ENCODE measurements around the gene MX1.

MX1 gene

DNA sequence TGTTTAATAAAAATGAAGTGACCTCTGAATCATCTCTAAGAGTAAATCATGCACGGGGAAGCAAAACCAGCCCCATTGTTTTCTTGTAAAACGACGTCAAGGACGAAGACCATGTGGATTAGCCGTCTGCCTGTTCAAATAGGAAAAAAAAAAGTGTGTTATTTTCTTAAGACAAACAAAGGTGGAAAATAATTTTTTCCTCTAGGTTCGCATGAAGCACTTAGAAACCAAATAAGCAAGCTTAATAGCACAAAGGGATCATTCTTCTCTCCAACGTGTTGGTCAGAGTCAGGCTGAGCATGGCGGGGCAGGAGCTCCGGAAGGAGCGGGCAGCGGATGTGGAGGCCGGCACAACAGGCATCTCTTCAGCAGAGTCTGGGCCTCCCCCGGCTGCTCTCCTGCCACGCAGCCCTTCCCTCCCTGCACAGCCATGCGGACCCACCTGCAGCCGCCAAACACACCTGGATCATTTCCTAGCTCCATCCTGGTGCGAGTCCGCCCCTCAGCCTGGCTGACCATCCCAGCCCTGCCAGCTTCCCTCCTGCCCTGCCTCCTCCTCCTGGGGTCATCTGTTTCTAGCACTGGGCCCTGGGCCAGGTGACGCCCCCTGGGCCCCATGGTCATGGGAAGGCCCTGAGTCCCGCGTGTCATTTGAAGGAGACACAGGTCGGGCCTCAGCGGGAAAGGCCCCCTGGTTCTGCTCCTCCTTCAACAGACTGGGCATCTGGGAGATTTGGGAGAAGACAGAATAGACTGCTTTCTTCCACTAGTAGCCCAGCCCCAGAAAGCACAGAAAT is 40.2 kb downstream of the MX1 start:
- DNase-seq, result no peak

DNA sequence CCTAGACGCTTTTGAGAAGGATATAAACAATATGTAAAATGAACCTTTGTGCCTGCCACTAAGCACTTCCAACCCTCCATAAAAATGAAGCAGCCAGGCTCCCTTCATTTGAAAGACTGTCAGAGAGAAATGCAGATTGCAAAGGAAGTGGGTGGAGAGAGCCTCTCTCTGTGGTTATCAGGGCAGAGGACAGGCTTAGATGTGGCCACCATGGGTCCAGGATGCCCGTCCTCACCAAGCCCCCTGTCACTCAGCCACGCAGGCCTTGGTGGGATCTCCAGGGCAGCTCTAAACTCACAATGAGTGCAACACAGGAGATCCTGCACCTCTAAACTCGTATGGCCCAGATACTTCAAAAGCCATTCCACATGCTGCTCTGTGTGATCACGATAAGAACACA is 44.0 kb downstream of the MX1 start:
- no peak for DNase-seq

DNA sequence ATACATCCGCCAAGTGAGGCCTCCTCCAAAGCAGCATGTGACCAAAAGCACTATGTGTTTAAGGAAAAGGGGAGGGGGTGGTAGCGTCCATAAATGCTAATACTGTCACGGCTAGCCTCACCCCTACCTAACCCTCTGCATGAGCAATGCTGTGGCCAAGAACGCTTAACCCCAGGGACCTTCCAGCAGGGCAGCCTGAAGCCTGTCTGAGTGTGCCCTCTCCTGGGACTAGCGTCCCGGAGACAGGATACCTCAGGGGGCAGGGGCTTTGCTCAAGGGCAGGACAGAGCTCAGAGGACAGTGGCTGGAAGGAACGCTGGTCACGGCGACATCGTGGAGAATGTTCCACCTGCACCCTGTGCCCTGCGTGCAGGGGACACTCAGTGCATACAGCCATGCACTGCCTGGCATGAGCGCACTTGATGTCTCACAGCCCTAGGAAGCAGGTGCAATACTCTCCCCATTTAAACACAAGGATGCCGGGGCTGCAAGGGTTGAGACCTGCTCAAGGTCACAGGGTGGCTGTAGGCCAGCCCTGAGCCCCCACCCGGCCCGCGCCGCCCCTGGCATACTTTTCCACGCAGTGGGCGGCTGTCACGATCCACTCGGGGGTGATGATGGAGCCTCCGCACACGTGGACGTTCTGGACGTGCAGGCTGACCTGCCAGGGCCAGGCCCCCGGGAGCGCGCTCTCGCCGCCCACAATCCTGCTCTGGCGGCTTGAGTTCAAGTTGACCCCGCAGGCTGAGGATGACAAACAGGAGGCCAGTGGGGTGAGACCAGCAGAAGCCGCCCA is 46.9 kb downstream of the MX1 start:
- DNase-seq, result no peak

DNA sequence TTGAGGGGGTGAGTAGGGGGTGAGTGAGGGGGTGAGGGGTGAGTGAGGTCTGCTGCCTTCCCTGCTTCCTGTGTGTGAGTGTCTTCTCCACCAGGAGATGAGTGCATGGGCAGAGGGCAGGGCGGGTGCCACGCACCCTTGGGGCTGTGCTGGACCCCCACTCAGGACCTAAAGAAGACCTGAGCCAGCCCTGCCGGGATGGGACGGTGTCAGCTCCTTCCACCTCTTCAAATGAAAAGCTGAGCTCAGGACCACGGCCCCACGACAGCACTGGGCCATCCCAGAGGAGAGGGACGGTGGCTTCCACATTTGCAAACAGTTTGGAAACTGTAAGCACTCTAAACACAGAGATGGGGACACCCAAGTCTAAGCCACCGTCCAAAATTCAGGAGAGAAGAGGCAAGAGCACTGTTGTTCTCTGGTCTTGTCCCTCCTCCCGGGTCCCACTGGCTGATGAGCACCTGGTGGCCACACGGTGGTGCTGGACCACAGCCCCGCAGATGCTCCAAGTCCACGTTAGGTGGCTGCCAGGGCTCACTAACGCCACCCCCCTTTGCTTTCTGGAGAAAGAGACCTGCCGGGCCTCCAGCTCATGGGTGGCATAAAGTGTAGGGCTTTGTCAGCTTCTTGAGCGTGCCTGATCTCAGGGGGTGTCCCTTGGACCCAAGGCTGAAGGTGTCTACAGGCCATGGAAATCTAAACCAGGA is 49.8 kb downstream of the MX1 start:
- DNase-seq, result no peak

DNA sequence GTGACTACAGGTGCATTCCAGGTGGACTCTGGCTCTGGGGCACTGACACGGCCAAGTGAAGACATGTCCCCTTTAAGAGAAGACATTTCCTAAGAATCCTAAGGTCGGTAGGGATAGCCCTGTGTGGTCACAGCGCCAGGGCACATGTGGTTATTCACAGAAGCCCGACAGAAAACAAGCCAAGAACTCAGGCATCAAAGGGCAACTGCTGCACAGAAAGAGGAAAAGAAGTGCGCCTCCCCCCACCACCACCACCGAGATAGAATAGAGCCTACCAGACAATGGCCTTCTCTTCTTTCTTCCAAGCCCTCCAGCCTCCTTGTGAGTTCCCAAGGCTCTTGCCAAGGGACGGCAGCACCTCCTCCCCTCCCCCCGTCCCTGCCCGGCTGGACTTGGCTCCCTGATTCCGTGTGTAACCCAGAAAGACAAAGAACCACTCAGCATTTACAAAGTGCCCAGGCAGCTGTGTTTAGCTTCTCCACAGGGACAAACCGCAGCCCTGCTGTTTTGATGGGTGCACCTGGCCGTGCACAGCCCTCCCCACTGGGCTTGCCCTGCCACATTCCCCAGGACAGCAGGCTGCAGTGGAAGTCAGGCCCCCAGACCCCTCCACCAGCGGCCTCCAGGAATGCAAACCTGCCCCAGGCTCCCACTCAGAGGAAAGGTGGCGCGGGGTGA is 51.7 kb downstream of the MX1 start:
- DNase-seq, result no peak

DNA sequence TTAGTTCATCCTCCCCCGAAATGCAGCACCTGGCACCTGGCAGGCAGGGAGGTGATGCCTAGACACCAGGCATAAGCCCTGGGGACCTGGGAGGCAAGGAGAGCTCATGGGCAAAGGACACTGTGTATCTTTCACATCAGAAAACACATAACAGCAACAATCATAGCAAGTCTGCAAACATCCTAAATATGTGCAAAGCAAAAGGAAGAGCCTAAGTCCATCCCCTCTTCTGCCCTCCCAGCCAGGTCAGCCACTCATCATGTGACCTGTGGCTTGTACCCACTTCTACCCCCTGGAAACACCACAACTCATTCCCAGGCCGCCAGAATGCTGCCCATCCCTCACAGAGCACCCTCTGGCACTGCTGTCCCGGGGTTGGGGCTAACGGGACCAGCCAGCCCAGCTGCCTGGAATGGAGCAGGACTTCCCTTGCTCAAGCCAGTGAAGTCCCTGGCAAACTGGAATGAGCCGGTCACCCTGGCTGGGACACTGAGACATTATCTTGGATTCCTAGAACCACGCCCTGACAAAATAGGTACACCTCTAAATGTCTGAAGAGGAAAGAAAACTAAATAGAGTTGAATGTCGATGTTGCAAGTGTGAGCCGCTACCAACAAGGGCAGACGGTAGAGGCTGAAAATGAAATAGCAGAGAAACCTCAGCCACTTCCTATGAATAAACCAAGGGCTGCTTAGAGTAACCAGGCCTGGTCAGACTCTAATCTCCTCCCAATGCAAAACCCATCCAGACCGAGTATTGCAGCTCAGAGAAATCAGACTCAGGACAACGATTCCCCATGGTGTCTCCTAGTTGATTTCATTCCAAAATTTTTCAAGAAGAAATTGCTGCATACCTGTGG is 52.5 kb downstream of the MX1 start:
- DNase-seq, result no peak

DNA sequence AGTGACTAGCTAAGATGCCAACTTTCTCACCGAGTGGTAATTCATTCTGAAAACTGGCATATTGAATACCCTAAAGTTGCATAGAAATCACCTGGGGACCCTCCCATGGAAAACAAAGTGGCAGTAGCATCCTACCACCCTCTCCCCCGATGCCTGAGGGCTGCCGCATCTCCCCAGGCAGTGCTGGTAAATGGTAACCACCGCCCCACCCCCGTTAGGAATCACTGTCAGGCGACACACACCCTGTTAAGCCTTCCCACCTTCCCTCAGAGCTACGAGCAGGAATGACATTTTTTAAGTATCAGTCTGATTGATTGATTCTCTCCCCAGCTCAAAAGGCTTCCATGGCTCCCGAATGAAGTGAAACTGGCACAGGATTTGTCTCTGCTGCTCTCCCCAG is 53.6 kb downstream of the MX1 start:
- DNase-seq, result no peak

DNA sequence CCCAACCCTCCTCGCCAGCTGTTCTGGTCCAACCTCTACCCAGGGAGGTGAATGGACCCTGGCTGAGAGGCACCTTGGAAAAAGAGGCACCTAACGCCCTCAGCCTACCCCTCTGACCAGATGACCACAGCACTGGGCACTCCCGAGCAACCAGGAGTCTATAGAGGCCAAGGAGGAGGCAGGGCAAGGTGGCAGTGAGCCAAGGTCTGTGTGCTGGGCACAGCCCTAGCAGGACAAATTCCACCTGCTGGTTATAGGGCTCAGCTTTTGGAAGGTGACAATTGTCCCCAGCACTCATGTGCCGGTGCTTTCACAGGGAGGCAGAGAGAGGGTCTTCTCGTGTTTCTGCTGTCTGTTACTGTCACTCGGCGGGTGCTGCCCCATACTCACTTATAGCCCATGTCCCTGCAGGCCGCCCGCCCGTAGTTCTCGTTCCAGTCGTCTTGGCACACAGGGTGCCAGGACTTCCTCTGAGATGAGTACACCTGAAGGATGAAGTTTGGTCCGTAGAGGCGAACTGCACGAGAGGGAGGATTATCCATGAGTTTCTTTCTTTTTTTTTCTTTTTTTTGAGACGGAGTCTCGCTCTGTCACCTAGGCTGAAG is 54.1 kb downstream of the MX1 start:
- DNase-seq, result no peak

DNA sequence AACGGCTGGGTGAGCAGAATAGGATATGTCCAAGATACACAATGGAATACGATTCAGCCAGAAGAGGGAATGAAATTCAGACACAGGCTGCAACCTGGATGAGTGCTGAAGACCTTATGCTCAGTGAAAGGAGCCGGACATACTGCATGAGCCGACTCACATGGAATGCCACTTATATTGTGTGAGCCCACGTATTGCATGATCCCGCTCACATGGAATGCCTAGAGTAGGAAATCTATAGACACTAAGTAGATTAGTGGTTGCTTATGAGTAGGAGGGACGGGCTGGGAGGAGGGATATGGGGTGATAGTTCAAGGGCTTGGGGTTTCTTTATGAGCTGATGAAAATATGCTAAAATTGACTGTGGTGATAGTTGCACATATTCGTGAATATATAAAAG is 55.2 kb downstream of the MX1 start:
- DNase-seq, result no peak

DNA sequence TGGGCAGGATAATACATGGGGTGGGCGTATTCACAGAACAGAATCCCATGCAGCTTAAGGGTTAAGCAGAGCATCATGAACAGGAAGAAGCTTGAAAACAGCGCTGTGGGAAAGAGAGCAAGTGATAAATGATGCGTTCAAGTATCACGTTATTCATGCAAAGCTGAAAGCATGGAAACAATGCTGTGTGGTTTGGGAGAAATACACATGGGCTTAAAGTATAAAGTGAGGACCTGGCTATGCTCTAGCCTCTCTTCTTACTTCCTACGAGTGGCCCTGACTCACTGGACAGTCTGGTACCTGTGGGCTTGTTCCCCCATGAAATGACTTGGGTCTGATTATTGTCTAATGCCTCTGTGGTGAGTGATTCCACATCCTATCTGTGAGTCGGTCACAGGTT is 56.3 kb downstream of the MX1 start:
- no peak for DNase-seq

DNA sequence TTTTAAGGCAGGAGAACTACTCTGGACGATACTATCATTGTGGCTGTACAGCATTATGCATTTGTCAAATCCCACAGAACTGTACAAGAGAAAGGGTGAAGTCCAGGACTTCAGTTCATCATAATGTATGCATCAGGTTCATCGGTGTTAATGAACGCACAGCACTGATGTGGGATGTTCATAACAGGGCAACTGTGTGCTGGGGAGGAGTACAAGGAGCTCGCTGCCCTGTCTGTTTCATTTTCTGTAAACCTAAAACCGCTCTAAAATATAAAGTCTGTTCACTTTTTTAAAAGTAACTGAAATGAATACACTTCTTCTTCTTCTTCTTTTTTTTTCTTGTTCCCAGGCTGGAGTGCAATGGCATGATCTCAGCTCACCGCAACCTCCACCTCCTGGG is 56.9 kb downstream of the MX1 start:
- no peak for DNase-seq

DNA sequence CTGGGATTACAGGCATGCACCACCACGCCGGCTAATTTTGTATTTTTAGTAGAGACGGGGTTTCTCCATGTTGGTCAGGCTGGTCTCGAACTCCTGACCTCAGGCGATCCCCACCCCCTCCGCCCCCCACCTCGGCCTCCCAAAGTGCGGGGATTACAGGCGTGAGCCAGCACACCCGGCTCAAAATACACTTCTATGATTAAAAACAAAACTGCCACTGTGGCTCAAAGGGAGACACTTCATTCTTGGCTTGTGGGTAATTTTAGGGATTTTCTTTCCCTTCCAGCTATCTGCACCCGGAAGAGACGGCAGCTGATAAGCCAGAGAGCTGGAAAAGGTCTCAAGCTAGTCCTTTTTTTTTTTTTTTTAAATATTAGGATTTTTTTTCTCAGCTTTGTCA is 57.4 kb downstream of the MX1 start:
- DNase-seq, result no peak

DNA sequence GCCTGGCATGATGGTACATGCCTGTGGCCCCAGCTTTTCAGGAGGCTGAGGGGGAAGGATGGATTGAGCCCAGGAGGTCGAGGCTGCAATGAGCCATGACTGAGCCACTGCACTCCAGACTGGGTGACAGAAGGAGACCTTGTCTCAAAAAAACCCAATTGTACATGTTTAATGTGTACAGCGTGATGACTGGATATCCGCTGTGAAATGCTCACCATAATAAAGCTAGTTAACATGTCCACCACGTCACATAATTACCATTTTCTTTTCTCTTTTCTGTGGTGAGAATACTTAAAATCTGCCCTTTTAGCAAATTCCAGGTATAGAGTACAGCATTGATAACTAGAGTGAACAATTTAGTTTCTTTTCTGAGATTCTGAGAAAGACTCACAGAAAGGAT is 57.9 kb downstream of the MX1 start:
- DNase-seq, result no peak

DNA sequence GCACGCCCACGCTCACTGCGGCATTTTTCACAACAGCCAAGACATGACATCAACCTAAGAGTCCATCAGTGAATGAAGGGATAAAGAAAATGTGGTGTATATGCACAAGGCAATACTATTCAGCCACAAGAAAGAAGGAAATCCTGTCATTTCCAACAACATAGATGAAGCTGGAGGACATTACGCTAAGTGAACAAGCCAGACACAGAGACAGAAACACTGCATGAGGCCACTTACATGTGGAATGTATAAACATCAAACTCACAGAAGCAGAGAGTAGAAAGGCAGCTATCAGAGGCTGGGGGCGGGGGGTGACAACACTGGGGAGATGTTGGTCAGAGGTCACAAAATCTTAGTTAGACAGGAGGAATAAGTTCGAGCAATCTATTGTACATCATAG is 61.0 kb downstream of the MX1 start:
- DNase-seq, result no peak

DNA sequence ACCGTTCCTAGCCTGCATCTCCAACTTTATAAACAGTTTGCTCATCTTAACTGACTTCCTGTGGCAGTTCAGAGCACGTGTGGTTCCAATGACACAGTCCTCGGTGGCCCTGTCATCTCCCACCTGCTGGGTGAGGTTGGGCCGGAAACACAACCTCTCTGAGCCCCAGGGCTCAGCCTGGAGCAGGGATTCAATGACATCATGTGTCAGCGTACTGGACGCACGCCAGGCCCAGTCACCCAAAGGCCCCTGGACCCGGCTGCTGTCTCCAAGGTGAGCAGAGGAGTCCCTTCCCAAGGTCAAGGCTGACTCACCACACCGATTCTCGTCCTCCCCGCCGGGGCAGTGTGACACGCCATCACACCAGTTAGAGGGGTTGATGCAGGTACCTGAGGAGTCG is 62.0 kb downstream of the MX1 start:
- no peak for DNase-seq

DNA sequence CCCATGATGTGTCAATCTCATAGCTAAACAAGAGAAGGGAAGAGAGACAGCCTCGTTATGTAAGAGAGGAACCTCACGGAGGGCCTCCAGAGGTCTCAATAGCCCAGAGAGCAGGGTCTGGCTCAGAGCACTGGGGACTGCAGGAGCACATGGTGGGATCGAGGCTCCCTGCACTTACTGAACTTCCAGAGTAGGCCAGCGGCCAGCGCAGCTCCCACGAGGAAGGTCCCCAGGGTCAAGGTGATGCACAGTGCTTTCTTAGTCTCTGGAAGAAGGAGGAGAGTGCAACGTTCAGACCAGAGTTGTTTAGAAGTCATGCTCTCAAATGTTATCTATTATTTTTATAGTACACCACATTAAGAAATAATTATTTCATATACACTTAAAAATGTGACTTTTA is 63.3 kb downstream of the MX1 start:
- no peak for DNase-seq

DNA sequence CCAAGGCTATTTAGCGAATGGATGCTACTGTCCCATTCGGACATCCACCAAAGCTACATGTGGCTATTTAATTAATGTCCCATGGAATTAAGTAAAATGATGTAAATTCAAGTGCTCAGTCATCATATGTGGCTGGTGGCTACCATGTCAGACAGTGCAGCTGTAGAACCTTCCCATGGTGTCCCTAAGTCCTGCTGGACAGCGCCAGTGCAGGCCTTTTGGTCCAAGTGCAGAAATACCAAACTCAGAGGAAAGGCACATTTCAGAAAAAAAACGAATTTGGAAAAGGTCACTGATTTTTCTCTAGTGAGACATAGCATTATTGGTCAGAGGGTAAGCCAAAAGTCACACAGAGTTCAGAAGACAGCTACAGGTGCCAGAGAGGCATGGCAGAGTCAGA is 64.3 kb downstream of the MX1 start:
- DNase-seq, result no peak

DNA sequence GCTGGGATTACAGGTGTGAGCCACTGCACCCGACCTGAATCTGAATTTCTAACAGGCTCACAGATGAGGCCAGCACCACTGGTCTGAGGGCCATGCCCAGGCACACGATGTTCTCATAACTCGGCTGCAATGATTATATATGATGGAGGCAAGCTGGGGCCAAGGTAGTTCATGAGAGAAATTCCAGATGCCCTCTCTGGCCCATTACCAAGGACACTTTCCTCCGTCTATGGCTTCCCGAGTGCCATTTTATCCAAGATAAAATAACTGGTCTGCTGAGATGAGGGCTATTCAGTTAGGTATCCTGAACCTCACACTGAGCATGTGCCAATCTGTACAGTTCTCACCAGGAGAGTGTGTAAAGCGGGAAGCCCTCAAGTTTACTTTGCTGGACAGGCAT is 65.4 kb downstream of the MX1 start:
- no peak for DNase-seq

DNA sequence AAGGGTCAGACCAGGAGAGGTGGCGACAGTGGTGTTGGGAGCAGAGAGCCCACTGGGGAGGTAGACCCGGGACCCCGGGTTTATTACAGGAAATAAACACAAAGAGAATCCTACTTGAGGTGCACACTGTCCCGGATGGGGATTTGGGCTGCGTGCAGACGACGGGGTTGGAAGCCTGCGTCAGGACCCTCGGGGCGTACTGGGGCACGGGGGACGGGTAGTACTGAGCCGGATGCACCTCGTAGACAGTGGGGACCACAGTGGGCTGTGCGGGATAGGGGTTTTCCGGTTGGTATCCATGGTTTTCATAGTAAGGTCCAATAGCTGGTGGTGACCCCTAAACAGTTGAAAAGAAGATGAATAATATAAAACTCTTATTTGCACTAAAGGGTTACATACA is 68.2 kb downstream of the MX1 start:
- no peak for DNase-seq

DNA sequence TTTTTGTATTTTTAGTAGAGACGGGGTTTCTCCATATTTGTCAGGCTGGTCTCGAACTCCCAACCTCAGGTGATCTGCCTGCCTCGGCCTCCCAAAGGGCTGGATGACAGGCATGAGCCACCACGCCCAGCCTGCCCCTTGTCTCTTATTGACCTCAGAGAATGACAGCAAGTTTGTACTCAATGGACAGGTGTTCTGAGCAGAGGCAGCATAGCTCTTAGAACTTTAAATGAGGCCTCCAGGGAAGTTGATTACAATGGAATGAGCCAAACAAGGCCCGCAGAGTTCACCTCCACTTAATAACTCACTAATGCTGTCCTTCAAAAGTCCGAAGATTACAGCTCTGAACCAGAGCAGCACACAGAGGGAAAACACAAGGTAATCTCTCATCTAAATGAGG is 71.0 kb downstream of the MX1 start:
- no peak for DNase-seq

DNA sequence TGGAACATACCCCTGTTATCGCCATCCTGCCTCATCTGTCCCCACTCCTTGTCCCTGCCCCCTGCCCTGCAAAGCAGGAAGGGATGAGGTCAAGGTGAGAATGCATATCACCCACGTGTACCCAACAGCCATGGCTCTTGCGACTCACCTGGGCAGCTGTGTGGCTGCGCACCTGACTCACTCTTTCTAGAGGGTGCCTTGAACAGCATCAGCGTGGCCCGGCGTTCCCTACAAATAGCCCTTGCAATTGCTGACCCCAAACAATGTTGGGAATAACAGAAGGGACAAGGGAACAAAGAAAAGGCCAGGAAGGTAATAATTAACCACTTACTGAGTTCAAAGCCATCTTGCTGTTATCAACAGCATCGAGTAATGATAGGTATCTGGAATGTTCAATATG is 71.7 kb downstream of the MX1 start:
- no peak for DNase-seq

DNA sequence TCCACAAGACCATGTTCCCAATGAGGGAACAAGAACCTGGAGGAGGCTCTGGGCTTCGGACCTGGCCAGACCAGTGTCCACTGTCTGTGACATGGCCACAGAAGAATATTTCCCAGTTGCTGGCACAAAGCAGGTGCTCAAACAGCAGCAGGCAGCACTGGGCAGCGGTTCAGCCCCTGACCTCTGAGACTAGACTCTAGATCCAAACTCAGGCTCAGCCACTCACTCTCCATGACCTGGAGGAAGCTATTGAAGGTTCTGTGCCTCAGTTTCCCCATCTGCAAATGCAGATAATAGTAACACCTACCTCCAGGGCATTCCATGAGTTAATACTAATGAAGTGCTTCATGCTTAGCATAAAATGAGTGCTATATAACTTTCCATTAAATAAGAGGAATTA is 73.9 kb downstream of the MX1 start:
- DNase-seq, result no peak
